Measurements from ENCODE around the gene NR1I3. TPM values are rescaled to one million over a fixed set of nuclear protein-coding genes. Genes with fewer than 3 reads are reported as not detected.

Gene NR1I3
- total RNA-seq, 1 experiment from 2014 or later = not detected

GRCh38 chr1:161196521-161197451, 41.2 kb downstream of the NR1I3 start:
- no peak for DNase-seq
- peak overlapping the region; percentile 59 to 65 for H3K4me3 Mint-ChIP-seq
- Histone ChIP-seq H3K9ac (ENCODE audit: extremely low read depth, insufficient read length, low read length) (no peak overlapping the region), H3K18ac (ENCODE audit: insufficient read length, low read depth, low read length) (peak overlapping the region; percentile 27), H3K79me2 (ENCODE audit: insufficient read depth, low read length) (no peaks in the 10 kb centered on the region), H2BK20ac (ENCODE audit: low read depth, low read length, poor library complexity, severe bottlenecking) (no peak overlapping the region), H4K8ac (replicated peaks; ENCODE audit: insufficient read length, low read depth, low read length) (no peak overlapping the region), H2AFZ (ENCODE audit: low read length) (no peak overlapping the region), H3K23ac (ENCODE audit: insufficient read length, low read depth, low read length) (no peak overlapping the region), H3T11ph (ENCODE audit: low read length) (no peak overlapping the region), H4K5ac (ENCODE audit: insufficient read length, low read depth, low read length) (no peak overlapping the region), H3K9me3 (ENCODE audit: control insufficient read depth, low read depth, low read length) (no peaks in the 10 kb centered on the region), H3K4me1 (ENCODE audit: insufficient read depth, low read length) (peaks cover 24% of the 10 kb centered on the region), H3K14ac (ENCODE audit: insufficient read depth, low read length) (0 out of 2 replicates have a peak overlapping the region, but pooled peaks have one; percentile 19), H3K23me2 (ENCODE audit: insufficient read length, low read depth, low read length, poor library complexity, severe bottlenecking) (peaks cover 4% of the 10 kb centered on the region), H2BK5ac (ENCODE audit: insufficient read length, low read length) (no peak overlapping the region), H2BK12ac (ENCODE audit: insufficient read length, low read depth, low read length) (no peak overlapping the region), H3K4me2 (ENCODE audit: insufficient read depth, insufficient read length, low read length) (peak overlapping the region; percentile 27), H3K27me3 (ENCODE audit: insufficient read depth, low read length) (no peaks in the 10 kb centered on the region), H2BK15ac (ENCODE audit: low read depth, low read length) (no peak overlapping the region), H3K27ac (ENCODE audit: insufficient read length, low read depth, low read length) (no peak overlapping the region), H4K91ac (ENCODE audit: insufficient read length, low read depth, low read length) (no peak overlapping the region), H3K79me1 (ENCODE audit: insufficient read depth, low read depth, low read length, poor library complexity, severe bottlenecking) (no peaks in the 10 kb centered on the region), H2BK120ac (ENCODE audit: low read depth, low read length, poor library complexity, severe bottlenecking) (no peak overlapping the region), H3K56ac (ENCODE audit: insufficient read length, low read depth, low read length) (no peak overlapping the region), H3K4ac (ENCODE audit: low read depth, low read length) (no peak overlapping the region), H2AK5ac (ENCODE audit: insufficient read length, low read length) (no peak overlapping the region), H4K20me1 (ENCODE audit: control insufficient read depth, insufficient read depth, insufficient read length) (no peaks in the 10 kb centered on the region)
- H3K4me1 Mint-ChIP-seq = peaks cover 58 to 61% of the 10 kb centered on the region in 2 experiments
- H3K27me3 Mint-ChIP-seq (ENCODE audit: low read depth) = no peaks in the 10 kb centered on the region
- H3K36me3 Mint-ChIP-seq (ENCODE audit: insufficient read depth in 1 of 3, low read depth in 3 of 3) = peaks cover 0 to 25% (median 11%) of the 10 kb centered on the region in 3 experiments; a peak in 5 of 7 replicates
- H3K27ac Mint-ChIP-seq = peak overlapping the region in 2 of 3 experiments; percentile 75 to 85; a peak in 4 of 7 replicates
- no peak for TF ChIP-seq CTCF (conservative IDR thresholded peaks at IDR 0.05)
- H3K9me3 Mint-ChIP-seq = no peaks in the 10 kb centered on the region; a peak in 1 of 5 replicates
- WGBS (ENCODE audit: extremely low coverage, insufficient read length, low lambda C conversion rate) = no CpG with 5 or more reads among the region's 27 CpGs

Data from H9 (cell line).